Endodermal cell (in vitro differentiated cells): Measurements from ENCODE around the gene PCSK6. TPM values are rescaled to one million over a fixed set of nuclear protein-coding genes. Genes with fewer than 3 reads are reported as not detected.

Source experiments
- DNase-seq: peaks from one replicate; pipeline ENCODE4 v3.0.0-alpha.2; 2017
- H3K27ac ChIP-seq: 2 replicates; pipeline ENCODE4 v1.5.1; 2013; ENCODE audit warnings: mild to moderate bottlenecking, low read depth, low read length, moderate library complexity
- H3K27me3 ChIP-seq: 2 replicates; pipeline ENCODE4 v1.6.1; 2013; ENCODE audit warnings: mild to moderate bottlenecking, low read length, moderate library complexity; ENCODE audit not compliant: insufficient read depth, control insufficient read depth, poor library complexity, severe bottlenecking
- H3K36me3 ChIP-seq: 2 replicates; pipeline ENCODE4 v1.7.0; 2013; ENCODE audit warnings: mild to moderate bottlenecking, low read length, moderate library complexity; ENCODE audit not compliant: control insufficient read depth, insufficient read depth
- H3K4me1 ChIP-seq: one replicate; pipeline ENCODE4 v1.7.0; 2013; ENCODE audit warnings: low read length; ENCODE audit not compliant: control insufficient read depth, insufficient read depth
- H3K4me3 ChIP-seq: 2 replicates; pipeline ENCODE4 v1.5.1; 2013; ENCODE audit warnings: mild to moderate bottlenecking, low read length, moderate library complexity
- H3K9ac ChIP-seq: 2 replicates; pipeline ENCODE4 v1.6.1; 2013; ENCODE audit warnings: mild to moderate bottlenecking, low read length, moderate library complexity; ENCODE audit not compliant: poor library complexity, severe bottlenecking; ENCODE audit errors: extremely low read depth
- H3K9me3 ChIP-seq: 2 replicates; pipeline ENCODE4 v1.6.1; 2013; ENCODE audit warnings: mild to moderate bottlenecking, low read length, moderate library complexity; ENCODE audit not compliant: control insufficient read depth
- H3K27ac Mint-ChIP-seq: 2 replicates; pipeline ENCODE4 v1.8.0; 2020; ENCODE audit warnings: mixed read lengths
- H3K27me3 Mint-ChIP-seq: 2 replicates; pipeline ENCODE4 v1.8.0; 2021; ENCODE audit warnings: mild to moderate bottlenecking, mixed read lengths; ENCODE audit not compliant: insufficient read depth
- H3K36me3 Mint-ChIP-seq: 2 replicates; pipeline ENCODE4 v1.8.0; 2020; ENCODE audit warnings: low read depth, mixed read lengths
- H3K4me1 Mint-ChIP-seq: 2 replicates; pipeline ENCODE4 v1.8.0; 2020; ENCODE audit warnings: mixed read lengths
- H3K4me3 Mint-ChIP-seq: 2 replicates; pipeline ENCODE4 v1.8.0; 2020; ENCODE audit warnings: mild to moderate bottlenecking, moderate library complexity, mixed read lengths
- H3K9me3 Mint-ChIP-seq: 2 replicates; pipeline ENCODE4 v1.8.0; 2020; ENCODE audit warnings: mild to moderate bottlenecking, mixed read lengths
- WGBS, 2 experiments: methylation state at CpG; one replicate each; pipeline versions ENCODE4 v1.1.5 to v1.1.7; 2013; ENCODE audit warnings: missing lambda C conversion rate in 2 of 2, mixed read lengths in 1 of 2; ENCODE audit not compliant: insufficient coverage in 1 of 2, insufficient read length in 1 of 2; 5-methylcytosine and 5-hydroxymethylcytosine counted together
- total RNA-seq, 2 donors: library from RNA; stranded (reverse); fragmentation: NEBNext Ultra II Directional in 1 of 2; extraction: Animal tissue kit (Norgen Biotek cat#: 25700) in 1 of 2; gene quantifications; 2 replicates in 1 of 2; 3 replicates in 1 of 2; pipeline ENCODE4 v1.2.1, GENCODE V29; 2021
- TF ChIP-seq, protein P1 (sequence below): fragments of 200-600 bp; sonication (generic); conservative IDR thresholded peaks from 2 replicates; pipeline ENCODE4 v1.5.0; 2021; ENCODE audit warnings: antibody characterized with exemption, mild to moderate bottlenecking

The PCSK6 gene
- total RNA-seq, 2 donors from 2014 or later: 6.6 to 9.8 TPM

DNA sequence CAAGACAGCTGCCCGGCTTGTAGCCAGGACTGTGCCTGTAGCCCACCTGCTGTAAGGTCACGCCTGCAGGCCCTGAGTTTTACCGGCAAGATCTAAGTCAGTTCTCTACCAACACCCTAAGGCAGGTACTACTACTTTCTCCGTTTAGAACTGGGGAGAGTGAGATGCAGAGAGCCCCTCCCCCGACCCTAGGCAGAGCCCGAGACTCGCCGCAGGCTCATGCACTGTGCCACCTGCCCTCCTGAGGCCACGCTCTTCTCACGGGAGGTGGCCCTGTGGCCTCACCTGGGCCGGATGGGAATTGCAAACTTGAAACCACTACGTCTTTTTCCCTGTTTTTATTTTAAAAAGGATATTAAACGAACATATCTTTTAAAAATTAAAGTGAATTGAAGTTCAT lies 36.9 kb upstream of the PCSK6 start:
- Mint-ChIP-seq H3K36me3 (no peaks in the 10 kb centered on the region), H3K4me1 (peaks cover 29% of the 10 kb centered on the region), H3K9me3 (no peaks in the 10 kb centered on the region), H3K27me3 (no peaks in the 10 kb centered on the region), H3K27ac (no peak overlapping the region), H3K4me3 (no peak overlapping the region)
- peaks cover 12% of the 10 kb centered on the region for H3K4me1 ChIP-seq
- TF ChIP-seq, protein P1, sequence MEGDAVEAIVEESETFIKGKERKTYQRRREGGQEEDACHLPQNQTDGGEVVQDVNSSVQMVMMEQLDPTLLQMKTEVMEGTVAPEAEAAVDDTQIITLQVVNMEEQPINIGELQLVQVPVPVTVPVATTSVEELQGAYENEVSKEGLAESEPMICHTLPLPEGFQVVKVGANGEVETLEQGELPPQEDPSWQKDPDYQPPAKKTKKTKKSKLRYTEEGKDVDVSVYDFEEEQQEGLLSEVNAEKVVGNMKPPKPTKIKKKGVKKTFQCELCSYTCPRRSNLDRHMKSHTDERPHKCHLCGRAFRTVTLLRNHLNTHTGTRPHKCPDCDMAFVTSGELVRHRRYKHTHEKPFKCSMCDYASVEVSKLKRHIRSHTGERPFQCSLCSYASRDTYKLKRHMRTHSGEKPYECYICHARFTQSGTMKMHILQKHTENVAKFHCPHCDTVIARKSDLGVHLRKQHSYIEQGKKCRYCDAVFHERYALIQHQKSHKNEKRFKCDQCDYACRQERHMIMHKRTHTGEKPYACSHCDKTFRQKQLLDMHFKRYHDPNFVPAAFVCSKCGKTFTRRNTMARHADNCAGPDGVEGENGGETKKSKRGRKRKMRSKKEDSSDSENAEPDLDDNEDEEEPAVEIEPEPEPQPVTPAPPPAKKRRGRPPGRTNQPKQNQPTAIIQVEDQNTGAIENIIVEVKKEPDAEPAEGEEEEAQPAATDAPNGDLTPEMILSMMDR: no peak
- H3K9me3 ChIP-seq: no peaks in the 10 kb centered on the region
- no peak overlapping the region for H3K27ac ChIP-seq
- no peak overlapping the region for H3K9ac ChIP-seq
- H3K4me3 ChIP-seq: no peak overlapping the region
- WGBS, 2 experiments: 93% methylated on average over 5 to 12 of the region's 13 CpGs
- H3K27me3 ChIP-seq: no peaks in the 10 kb centered on the region
- no peaks in the 10 kb centered on the region for H3K36me3 ChIP-seq
- no peak for DNase-seq

DNA sequence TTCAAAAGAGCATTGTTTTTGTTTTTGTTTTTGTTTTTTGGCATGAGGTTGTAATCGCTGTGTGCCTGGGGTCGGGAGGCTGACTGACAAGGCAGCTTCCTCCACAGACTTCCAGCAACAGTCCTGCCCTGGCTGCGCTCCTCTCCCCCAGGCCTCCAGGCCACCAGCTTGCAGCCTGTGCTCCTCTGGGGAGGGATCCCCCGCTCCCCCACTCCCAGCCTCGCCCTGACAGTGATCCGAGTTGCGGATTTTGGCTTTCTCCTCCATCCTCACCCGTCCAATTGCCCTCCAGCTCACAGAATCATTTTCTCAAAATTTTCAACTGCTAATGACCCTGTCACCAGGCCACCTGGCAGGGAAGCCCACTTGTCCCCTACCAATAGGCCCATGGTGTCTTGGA lies 36.5 kb upstream of the PCSK6 start:
- TF ChIP-seq, protein P1: no peak
- no peak overlapping the region for H3K4me3 ChIP-seq
- Mint-ChIP-seq H3K27me3 (no peaks in the 10 kb centered on the region), H3K9me3 (no peaks in the 10 kb centered on the region), H3K27ac (no peak overlapping the region), H3K4me1 (peaks cover 28% of the 10 kb centered on the region), H3K4me3 (no peak overlapping the region), H3K36me3 (no peaks in the 10 kb centered on the region)
- H3K36me3 ChIP-seq: no peaks in the 10 kb centered on the region
- 69 to 71% methylated on average over 4 to 8 of the region's 8 CpGs for WGBS, 2 experiments
- H3K9me3 ChIP-seq: no peaks in the 10 kb centered on the region
- peaks cover 12% of the 10 kb centered on the region for H3K4me1 ChIP-seq
- H3K27me3 ChIP-seq: no peaks in the 10 kb centered on the region
- no peak overlapping the region for H3K9ac ChIP-seq
- H3K27ac ChIP-seq: no peak overlapping the region
- no peak for DNase-seq

DNA sequence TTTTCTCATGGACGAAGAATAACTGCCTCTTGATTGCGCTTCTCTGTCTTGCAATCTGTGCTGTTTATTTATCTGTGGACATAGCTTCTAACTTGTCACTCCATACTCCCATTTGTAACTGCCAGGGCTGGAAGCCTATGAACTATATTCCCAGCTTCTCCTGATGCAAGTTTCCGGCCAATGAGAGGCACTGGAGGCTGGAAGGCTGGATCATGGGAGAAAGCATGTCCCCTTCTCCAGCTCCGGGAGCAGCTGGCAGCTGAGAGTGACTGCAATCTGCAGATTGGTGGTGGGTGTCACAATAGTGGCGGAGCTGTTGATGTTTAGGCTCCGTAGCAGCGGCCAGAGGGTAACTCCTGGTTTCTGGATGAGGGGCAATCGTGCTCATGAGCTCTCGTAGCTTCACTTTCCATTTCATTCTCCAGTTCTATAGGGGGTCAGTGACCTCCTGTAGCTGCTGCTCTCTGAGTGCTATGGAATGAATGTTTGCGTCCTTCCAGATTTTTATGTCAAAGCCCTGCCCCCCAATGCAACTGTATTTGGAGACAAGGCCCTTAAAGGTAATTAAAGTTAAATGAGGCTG lies 35.7 kb upstream of the PCSK6 start:
- Mint-ChIP-seq H3K4me3 (no peak overlapping the region), H3K27me3 (no peaks in the 10 kb centered on the region)
- H3K4me1 ChIP-seq: peaks cover 12% of the 10 kb centered on the region

More for the DNA sequence above, 35.7 kb upstream of the PCSK6 start:
- TF ChIP-seq, protein P1: no peak
- Mint-ChIP-seq H3K4me1 (peaks cover 28% of the 10 kb centered on the region), H3K9me3 (no peaks in the 10 kb centered on the region), H3K36me3 (no peaks in the 10 kb centered on the region), H3K27ac (no peak overlapping the region)
- no peak for DNase-seq
- 83 to 88% methylated on average over 3 to 10 of the region's 10 CpGs for WGBS, 2 experiments
- Histone ChIP-seq H3K27ac (no peak overlapping the region), H3K27me3 (no peaks in the 10 kb centered on the region), H3K9ac (no peak overlapping the region), H3K9me3 (no peaks in the 10 kb centered on the region), H3K36me3 (no peaks in the 10 kb centered on the region), H3K4me3 (no peak overlapping the region)
